HG02763 (cell line): ENCODE data around the gene HAUS3.

Source experiments
- ATAC-seq: cut with Tn5 transposase; IDR thresholded peaks from one replicate; pipeline ENCODE4 v1.9.1; 2021; ENCODE audit warnings: mild to moderate bottlenecking, moderate library complexity; ENCODE audit not compliant: unreplicated experiment

The HAUS3 gene

GRCh38 chr4:2252530-2253091, 10.7 kb upstream of the HAUS3 start:
- no peak for ATAC-seq

- no peak for ATAC-seq
Measured at GRCh38 chr4:2251795-2252529, 10.0 kb upstream of the HAUS3 start.

GRCh38 chr4:2251073-2251794, 9.3 kb upstream of the HAUS3 start:
- ATAC-seq: no peak

GRCh38 chr4:2250357-2251072, 8.6 kb upstream of the HAUS3 start:
- no peak for ATAC-seq

GRCh38 chr4:2249526-2250356, 7.8 kb upstream of the HAUS3 start:
- no peak for ATAC-seq

GRCh38 chr4:2248821-2249261, 6.9 kb upstream of the HAUS3 start:
- no peak for ATAC-seq

GRCh38 chr4:2248044-2248780, 6.3 kb upstream of the HAUS3 start:
- no peak for ATAC-seq

- ATAC-seq: no peak
Measured at GRCh38 chr4:2247128-2248043, 5.5 kb upstream of the HAUS3 start.

- ATAC-seq: no peak
Measured at GRCh38 chr4:2246384-2247127, 4.6 kb upstream of the HAUS3 start.

- no peak for ATAC-seq
Measured at GRCh38 chr4:2245787-2246275, 3.9 kb upstream of the HAUS3 start.

GRCh38 chr4:2245057-2245786, 3.3 kb upstream of the HAUS3 start:
- ATAC-seq: no peak

GRCh38 chr4:2243681-2244380, 1.9 kb upstream of the HAUS3 start:
- ATAC-seq: no peak

GRCh38 chr4:2241003-2241402, 918 bp downstream of the HAUS3 start:
- ATAC-seq: no peak

- ATAC-seq: no peak
Measured at GRCh38 chr4:2236944-2237666, 4.8 kb downstream of the HAUS3 start.

- ATAC-seq: no peak
Measured at GRCh38 chr4:2231082-2231481, 10.8 kb downstream of the HAUS3 start.

GRCh38 chr4:2226261-2226660, 15.7 kb downstream of the HAUS3 start:
- ATAC-seq: no peak
